Esophagus squamous epithelium (tissue), 4 donors: ENCODE measurements around the gene SERPINA9.

Source experiments
- POLR2A ChIP-seq, 4 donors: fragments of 450-650 bp; IDR thresholded peaks; one replicate each; pipeline ENCODE4 v1.6.1; 2017; ENCODE audit warnings: antibody characterized with exemption in 4 of 4, mild to moderate bottlenecking in 4 of 4, moderate library complexity in 3 of 4
- TF ChIP-seq, protein P1 (sequence below), 6 experiments: fragments of 450-650 bp in 4 of 6; fragments of 200-600 bp in 2 of 6; sonication (generic) in 2 of 6; IDR thresholded peaks; one replicate each; pipeline ENCODE4 v1.5.1; 2016 to 2019; ENCODE audit warnings: antibody characterized with exemption in 6 of 6, mild to moderate bottlenecking in 4 of 6, moderate library complexity in 4 of 6

GRCh38 chr14:94450722-94451090 lies 25.3 kb downstream of the SERPINA9 start:
- no peak for TF ChIP-seq POLR2A (IDR thresholded peaks at IDR 0.05)
- TF ChIP-seq, protein P1, sequence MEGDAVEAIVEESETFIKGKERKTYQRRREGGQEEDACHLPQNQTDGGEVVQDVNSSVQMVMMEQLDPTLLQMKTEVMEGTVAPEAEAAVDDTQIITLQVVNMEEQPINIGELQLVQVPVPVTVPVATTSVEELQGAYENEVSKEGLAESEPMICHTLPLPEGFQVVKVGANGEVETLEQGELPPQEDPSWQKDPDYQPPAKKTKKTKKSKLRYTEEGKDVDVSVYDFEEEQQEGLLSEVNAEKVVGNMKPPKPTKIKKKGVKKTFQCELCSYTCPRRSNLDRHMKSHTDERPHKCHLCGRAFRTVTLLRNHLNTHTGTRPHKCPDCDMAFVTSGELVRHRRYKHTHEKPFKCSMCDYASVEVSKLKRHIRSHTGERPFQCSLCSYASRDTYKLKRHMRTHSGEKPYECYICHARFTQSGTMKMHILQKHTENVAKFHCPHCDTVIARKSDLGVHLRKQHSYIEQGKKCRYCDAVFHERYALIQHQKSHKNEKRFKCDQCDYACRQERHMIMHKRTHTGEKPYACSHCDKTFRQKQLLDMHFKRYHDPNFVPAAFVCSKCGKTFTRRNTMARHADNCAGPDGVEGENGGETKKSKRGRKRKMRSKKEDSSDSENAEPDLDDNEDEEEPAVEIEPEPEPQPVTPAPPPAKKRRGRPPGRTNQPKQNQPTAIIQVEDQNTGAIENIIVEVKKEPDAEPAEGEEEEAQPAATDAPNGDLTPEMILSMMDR (IDR thresholded peaks at IDR 0.05), result no peak
